Epithelial cell of esophagus (primary cell): ENCODE results near the gene RAMP2.

ENCODE experiments used
- DNase-seq: peaks from one replicate; pipeline ENCODE4 v3.0.0; 2010; ENCODE audit warnings: low read depth
- H3K4me3 ChIP-seq: 2 replicates; pipeline ENCODE4 v1.5.1; 2011; ENCODE audit warnings: mild to moderate bottlenecking, low read length, control low read depth
- CTCF ChIP-seq: IDR thresholded peaks from 2 replicates; pipeline ENCODE4 v1.5.1; 2011; ENCODE audit warnings: low read depth, mild to moderate bottlenecking, low read length, control low read depth, inconsistent platforms; ENCODE audit not compliant: insufficient read depth; ENCODE audit errors: missing control alignments

RAMP2 gene

GRCh38 chr17:42784811-42785592 lies 24.0 kb downstream of the RAMP2 start:
- DNase-seq = no peak
- H3K4me3 ChIP-seq = no peak overlapping the region
- TF ChIP-seq CTCF = no peak

- no peak for DNase-seq
- no peak overlapping the region for H3K4me3 ChIP-seq
- no peak for TF ChIP-seq CTCF
Observed at GRCh38 chr17:42787266-42787665, 26.2 kb downstream of the RAMP2 start.

GRCh38 chr17:42791948-42792347 lies 30.9 kb downstream of the RAMP2 start:
- no peak overlapping the region for H3K4me3 ChIP-seq
- no peak for DNase-seq
- no peak for TF ChIP-seq CTCF

GRCh38 chr17:42792545-42792944 lies 31.5 kb downstream of the RAMP2 start:
- DNase-seq = no peak
- no peak for TF ChIP-seq CTCF
- H3K4me3 ChIP-seq = no peak overlapping the region

GRCh38 chr17:42795061-42795460 lies 34.0 kb downstream of the RAMP2 start:
- no peak for DNase-seq
- no peak overlapping the region for H3K4me3 ChIP-seq
- no peak for TF ChIP-seq CTCF

- DNase-seq = peak; percentile 38
- no peak overlapping the region for H3K4me3 ChIP-seq
- TF ChIP-seq CTCF = no peak
Observed at GRCh38 chr17:42795465-42795864, 34.4 kb downstream of the RAMP2 start.
